Liver (tissue), 9 donors: ENCODE measurements around the gene IFITM5. TPM values are rescaled to one million over a fixed set of nuclear protein-coding genes. Genes with fewer than 3 reads are reported as not detected.
"Not testable (repeated sequence)": the region's sequence is repeated elsewhere in the genome, so short reads cannot be mapped to it uniquely, and the experiment has no call there.

Experiments used
- DNase-seq: peaks from one replicate; pipeline ENCODE4 v3.0.0-alpha.2; 2017; ENCODE audit warnings: low spot score
- H3K27ac ChIP-seq, 2 donors: one replicate each; pipeline ENCODE4 v1.7.0; 2013; ENCODE audit warnings: inconsistent platforms in 2 of 2, low read length in 2 of 2, control low read depth in 1 of 2, low read depth in 1 of 2, mild to moderate bottlenecking in 1 of 2
- H3K27me3 ChIP-seq, 4 donors: one replicate each; pipeline versions ENCODE4 v1.6.1 to v1.7.0; 2013; ENCODE audit warnings: low read length in 3 of 4, inconsistent platforms in 1 of 4, mild to moderate bottlenecking in 1 of 4, moderate library complexity in 1 of 4; ENCODE audit not compliant: control insufficient read depth in 4 of 4, insufficient read depth in 4 of 4
- H3K36me3 ChIP-seq, 4 donors: one replicate each; pipeline versions ENCODE4 v1.6.1 to v1.7.0; 2013; ENCODE audit warnings: low read length in 3 of 4, mild to moderate bottlenecking in 3 of 4, low read depth in 1 of 4, moderate library complexity in 1 of 4; ENCODE audit not compliant: control insufficient read depth in 4 of 4, insufficient read depth in 3 of 4
- H3K4me1 ChIP-seq, 4 donors: one replicate each; pipeline versions ENCODE4 v1.6.1 to v1.7.0; 2013; ENCODE audit warnings: low read length in 3 of 4, mild to moderate bottlenecking in 3 of 4, moderate library complexity in 1 of 4; ENCODE audit not compliant: control insufficient read depth in 4 of 4, insufficient read depth in 4 of 4
- H3K4me3 ChIP-seq, 3 donors: one replicate each; pipeline versions ENCODE4 v1.6.1 to v1.7.0; 2013; ENCODE audit warnings: low read length in 3 of 3, control low read depth in 1 of 3, low read depth in 1 of 3, mild to moderate bottlenecking in 1 of 3
- H3K9ac ChIP-seq, 2 donors: one replicate each; pipeline ENCODE4 v1.7.0; 2013; ENCODE audit warnings: low read length in 2 of 2, mild to moderate bottlenecking in 2 of 2, moderate library complexity in 2 of 2, control low read depth in 1 of 2, low read depth in 1 of 2
- H3K9me3 ChIP-seq, 4 donors: one replicate each; pipeline versions ENCODE4 v1.6.1 to v1.7.0; 2013; ENCODE audit warnings: low read length in 3 of 4; ENCODE audit not compliant: control insufficient read depth in 4 of 4
- EGR1 ChIP-seq, 2 donors: IDR thresholded peaks; 2 replicates each; pipeline ENCODE4 v1.6.1; 2016 to 2018; ENCODE audit warnings: antibody characterized with exemption in 2 of 2, low read depth in 2 of 2
- FOXA1 ChIP-seq: IDR thresholded peaks from 2 replicates; pipeline ENCODE4 v1.6.1; 2016; ENCODE audit warnings: antibody characterized with exemption
- FOXA2 ChIP-seq: IDR thresholded peaks from 2 replicates; pipeline ENCODE4 v1.6.1; 2016; ENCODE audit warnings: antibody characterized with exemption
- HNF4A ChIP-seq, 2 donors: conservative IDR thresholded peaks; 2 replicates each; pipeline ENCODE4 v1.6.1; 2016; ENCODE audit warnings: antibody characterized with exemption in 2 of 2, mild to moderate bottlenecking in 2 of 2
- HNF4G ChIP-seq: IDR thresholded peaks from 2 replicates; pipeline ENCODE4 v1.6.1; 2016; ENCODE audit warnings: antibody characterized with exemption
- JUND ChIP-seq, 2 donors: IDR thresholded peaks; 2 replicates each; pipeline ENCODE4 v1.6.1; 2016; ENCODE audit warnings: antibody characterized with exemption in 2 of 2
- NR2F2 ChIP-seq: IDR thresholded peaks from 2 replicates; pipeline ENCODE4 v1.6.1; 2016; ENCODE audit warnings: antibody characterized with exemption
- RAD21 ChIP-seq, 2 donors: IDR thresholded peaks; 2 replicates each; pipeline ENCODE4 v1.6.1; 2016; ENCODE audit warnings: antibody characterized with exemption in 2 of 2, mild to moderate bottlenecking in 2 of 2
- RXRA ChIP-seq, 2 donors: IDR thresholded peaks; 2 replicates each; pipeline ENCODE4 v1.6.1; 2017 to 2018; ENCODE audit warnings: antibody characterized with exemption in 2 of 2, mild to moderate bottlenecking in 1 of 2
- SP1 ChIP-seq: IDR thresholded peaks from 2 replicates; pipeline ENCODE4 v1.6.1; 2018; ENCODE audit warnings: antibody characterized with exemption, mild to moderate bottlenecking
- TAF1 ChIP-seq: conservative IDR thresholded peaks from 2 replicates; pipeline ENCODE4 v1.6.1; 2016; ENCODE audit warnings: antibody characterized with exemption, mild to moderate bottlenecking
- YY1 ChIP-seq: IDR thresholded peaks from 2 replicates; pipeline ENCODE4 v1.6.1; 2016; ENCODE audit warnings: antibody characterized with exemption, mild to moderate bottlenecking
- WGBS: extraction: QIAGEN DNeasy Blood & Tissue Kit; methylation state at CpG from one replicate; pipeline ENCODE4 v1.1.7; 2013; 5-methylcytosine and 5-hydroxymethylcytosine counted together
- polyA plus RNA-seq, 2 donors: library from polyadenylated mRNA; stranded (reverse) in 1 of 2; unstranded in 1 of 2; fragments of 200-250 nt in 1 of 2; fragments of >200 nt in 1 of 2; fragmentation: Nextera tagmentation in 1 of 2; extraction: Ambion mirVana in 1 of 2; gene quantifications; one replicate each; pipeline versions ENCODE4 v1.2.1 to v1.2.3, GENCODE V29; 2013 to 2015
- total RNA-seq, 2 donors: library from RNA; depleted of rRNA; stranded (reverse); fragments of >200 nt; gene quantifications; one replicate each; pipeline ENCODE4 v1.2.3, GENCODE V29; 2014
- TF ChIP-seq, protein P1 (sequence below): IDR thresholded peaks from 2 replicates; pipeline ENCODE4 v1.6.1; 2016; ENCODE audit warnings: antibody characterized with exemption
- TF ChIP-seq, protein P2 (sequence below): IDR thresholded peaks from 2 replicates; pipeline ENCODE4 v1.6.1; 2016; ENCODE audit warnings: antibody characterized with exemption, mild to moderate bottlenecking
- TF ChIP-seq, protein P3 (sequence below): IDR thresholded peaks from 2 replicates; pipeline ENCODE4 v1.6.1; 2016; ENCODE audit warnings: antibody characterized with exemption
- TF ChIP-seq, protein P4 (sequence below): fragments of 150-350 bp; IDR thresholded peaks from 2 replicates; pipeline ENCODE4 v1.5.1; 2017; ENCODE audit warnings: improper control_type of control experiment, low read depth, low read length; ENCODE audit not compliant: missing input control
- TF ChIP-seq, protein P5 (sequence below): IDR thresholded peaks from 2 replicates; pipeline ENCODE4 v1.6.1; 2016; ENCODE audit warnings: antibody characterized with exemption
- donor health status: healthy.
- donor health status: healthy.
- donor health status: healthy.
- donor health status: healthy.
- donor health status: healthy.

The IFITM5 gene
- total and polyA plus RNA-seq, 4 donors = not detected

DNA sequence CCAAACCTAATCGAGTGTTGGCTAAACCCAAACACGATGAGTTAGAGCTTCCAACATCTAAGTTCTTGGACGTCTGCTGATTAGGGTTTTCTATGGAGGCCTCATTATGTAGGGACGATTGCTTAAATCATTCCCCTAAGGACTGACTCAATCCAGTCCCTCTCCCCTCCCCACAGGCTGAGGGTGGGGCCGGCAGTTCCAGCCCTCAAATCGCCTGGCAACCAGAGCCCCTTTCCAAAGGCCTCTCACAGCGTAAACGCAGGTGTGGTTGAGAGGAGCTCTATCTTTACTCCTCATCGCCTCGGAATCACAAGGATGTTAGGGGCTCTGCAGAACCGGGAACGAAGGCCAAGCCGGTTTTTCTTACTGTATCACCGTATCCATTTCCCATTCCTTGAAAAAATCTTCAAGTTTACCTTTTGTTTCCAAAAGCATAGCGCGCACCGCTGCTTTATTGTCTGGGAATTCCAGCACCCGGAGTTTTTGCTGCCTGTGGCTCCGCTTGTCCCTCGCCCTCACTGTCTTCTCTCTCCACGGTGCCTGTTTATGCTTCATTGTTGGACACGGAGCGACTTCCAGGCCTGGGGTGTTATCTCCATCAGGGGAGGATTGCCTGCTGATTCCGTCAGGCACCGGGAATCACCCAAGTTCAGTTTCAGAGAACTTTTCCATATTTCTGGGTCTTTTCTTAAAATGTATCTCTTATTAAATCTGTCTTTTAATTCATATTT lies 35.1 kb upstream of the IFITM5 start:
- Histone ChIP-seq H3K27me3 (no peaks in the 10 kb centered on the region), H3K4me1 (peaks cover 0 to 3% (median 1%) of the 10 kb centered on the region in 4 donors), H3K27ac (peak overlapping the region in 1 of 2 donors; percentile 31), H3K9ac (no peak overlapping the region), H3K4me3 (no peak overlapping the region), H3K36me3 (no peaks in the 10 kb centered on the region), H3K9me3 (no peaks in the 10 kb centered on the region)
- DNase-seq = no peak
- TF ChIP-seq, protein P1, sequence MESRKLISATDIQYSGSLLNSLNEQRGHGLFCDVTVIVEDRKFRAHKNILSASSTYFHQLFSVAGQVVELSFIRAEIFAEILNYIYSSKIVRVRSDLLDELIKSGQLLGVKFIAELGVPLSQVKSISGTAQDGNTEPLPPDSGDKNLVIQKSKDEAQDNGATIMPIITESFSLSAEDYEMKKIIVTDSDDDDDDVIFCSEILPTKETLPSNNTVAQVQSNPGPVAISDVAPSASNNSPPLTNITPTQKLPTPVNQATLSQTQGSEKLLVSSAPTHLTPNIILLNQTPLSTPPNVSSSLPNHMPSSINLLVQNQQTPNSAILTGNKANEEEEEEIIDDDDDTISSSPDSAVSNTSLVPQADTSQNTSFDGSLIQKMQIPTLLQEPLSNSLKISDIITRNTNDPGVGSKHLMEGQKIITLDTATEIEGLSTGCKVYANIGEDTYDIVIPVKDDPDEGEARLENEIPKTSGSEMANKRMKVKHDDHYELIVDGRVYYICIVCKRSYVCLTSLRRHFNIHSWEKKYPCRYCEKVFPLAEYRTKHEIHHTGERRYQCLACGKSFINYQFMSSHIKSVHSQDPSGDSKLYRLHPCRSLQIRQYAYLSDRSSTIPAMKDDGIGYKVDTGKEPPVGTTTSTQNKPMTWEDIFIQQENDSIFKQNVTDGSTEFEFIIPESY = no peak
- TF ChIP-seq RXRA (IDR thresholded peaks at IDR 0.05) (no peak), TAF1 (no peak), RAD21 (IDR thresholded peaks at IDR 0.05) (no peak), SP1 (no peak), JUND (IDR thresholded peaks at IDR 0.05) (no peak), EGR1 (IDR thresholded peaks at IDR 0.05; ENCODE audit: low read depth in 2 of 2) (no peak), NR2F2 (no peak), HNF4A (conservative IDR thresholded peaks at IDR 0.05) (no peak), FOXA1 (no peak), YY1 (no peak), HNF4G (no peak), FOXA2 (no peak)
- TF ChIP-seq, protein P2, sequence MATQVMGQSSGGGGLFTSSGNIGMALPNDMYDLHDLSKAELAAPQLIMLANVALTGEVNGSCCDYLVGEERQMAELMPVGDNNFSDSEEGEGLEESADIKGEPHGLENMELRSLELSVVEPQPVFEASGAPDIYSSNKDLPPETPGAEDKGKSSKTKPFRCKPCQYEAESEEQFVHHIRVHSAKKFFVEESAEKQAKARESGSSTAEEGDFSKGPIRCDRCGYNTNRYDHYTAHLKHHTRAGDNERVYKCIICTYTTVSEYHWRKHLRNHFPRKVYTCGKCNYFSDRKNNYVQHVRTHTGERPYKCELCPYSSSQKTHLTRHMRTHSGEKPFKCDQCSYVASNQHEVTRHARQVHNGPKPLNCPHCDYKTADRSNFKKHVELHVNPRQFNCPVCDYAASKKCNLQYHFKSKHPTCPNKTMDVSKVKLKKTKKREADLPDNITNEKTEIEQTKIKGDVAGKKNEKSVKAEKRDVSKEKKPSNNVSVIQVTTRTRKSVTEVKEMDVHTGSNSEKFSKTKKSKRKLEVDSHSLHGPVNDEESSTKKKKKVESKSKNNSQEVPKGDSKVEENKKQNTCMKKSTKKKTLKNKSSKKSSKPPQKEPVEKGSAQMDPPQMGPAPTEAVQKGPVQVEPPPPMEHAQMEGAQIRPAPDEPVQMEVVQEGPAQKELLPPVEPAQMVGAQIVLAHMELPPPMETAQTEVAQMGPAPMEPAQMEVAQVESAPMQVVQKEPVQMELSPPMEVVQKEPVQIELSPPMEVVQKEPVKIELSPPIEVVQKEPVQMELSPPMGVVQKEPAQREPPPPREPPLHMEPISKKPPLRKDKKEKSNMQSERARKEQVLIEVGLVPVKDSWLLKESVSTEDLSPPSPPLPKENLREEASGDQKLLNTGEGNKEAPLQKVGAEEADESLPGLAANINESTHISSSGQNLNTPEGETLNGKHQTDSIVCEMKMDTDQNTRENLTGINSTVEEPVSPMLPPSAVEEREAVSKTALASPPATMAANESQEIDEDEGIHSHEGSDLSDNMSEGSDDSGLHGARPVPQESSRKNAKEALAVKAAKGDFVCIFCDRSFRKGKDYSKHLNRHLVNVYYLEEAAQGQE = no peak
- TF ChIP-seq, protein P3, sequence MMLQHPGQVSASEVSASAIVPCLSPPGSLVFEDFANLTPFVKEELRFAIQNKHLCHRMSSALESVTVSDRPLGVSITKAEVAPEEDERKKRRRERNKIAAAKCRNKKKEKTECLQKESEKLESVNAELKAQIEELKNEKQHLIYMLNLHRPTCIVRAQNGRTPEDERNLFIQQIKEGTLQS = no peak
- TF ChIP-seq, protein P4, sequence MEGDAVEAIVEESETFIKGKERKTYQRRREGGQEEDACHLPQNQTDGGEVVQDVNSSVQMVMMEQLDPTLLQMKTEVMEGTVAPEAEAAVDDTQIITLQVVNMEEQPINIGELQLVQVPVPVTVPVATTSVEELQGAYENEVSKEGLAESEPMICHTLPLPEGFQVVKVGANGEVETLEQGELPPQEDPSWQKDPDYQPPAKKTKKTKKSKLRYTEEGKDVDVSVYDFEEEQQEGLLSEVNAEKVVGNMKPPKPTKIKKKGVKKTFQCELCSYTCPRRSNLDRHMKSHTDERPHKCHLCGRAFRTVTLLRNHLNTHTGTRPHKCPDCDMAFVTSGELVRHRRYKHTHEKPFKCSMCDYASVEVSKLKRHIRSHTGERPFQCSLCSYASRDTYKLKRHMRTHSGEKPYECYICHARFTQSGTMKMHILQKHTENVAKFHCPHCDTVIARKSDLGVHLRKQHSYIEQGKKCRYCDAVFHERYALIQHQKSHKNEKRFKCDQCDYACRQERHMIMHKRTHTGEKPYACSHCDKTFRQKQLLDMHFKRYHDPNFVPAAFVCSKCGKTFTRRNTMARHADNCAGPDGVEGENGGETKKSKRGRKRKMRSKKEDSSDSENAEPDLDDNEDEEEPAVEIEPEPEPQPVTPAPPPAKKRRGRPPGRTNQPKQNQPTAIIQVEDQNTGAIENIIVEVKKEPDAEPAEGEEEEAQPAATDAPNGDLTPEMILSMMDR = no peak
- TF ChIP-seq, protein P5, sequence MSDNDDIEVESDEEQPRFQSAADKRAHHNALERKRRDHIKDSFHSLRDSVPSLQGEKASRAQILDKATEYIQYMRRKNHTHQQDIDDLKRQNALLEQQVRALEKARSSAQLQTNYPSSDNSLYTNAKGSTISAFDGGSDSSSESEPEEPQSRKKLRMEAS = no peak
- 80% methylated on average over 25 of the region's 25 CpGs for WGBS

DNA sequence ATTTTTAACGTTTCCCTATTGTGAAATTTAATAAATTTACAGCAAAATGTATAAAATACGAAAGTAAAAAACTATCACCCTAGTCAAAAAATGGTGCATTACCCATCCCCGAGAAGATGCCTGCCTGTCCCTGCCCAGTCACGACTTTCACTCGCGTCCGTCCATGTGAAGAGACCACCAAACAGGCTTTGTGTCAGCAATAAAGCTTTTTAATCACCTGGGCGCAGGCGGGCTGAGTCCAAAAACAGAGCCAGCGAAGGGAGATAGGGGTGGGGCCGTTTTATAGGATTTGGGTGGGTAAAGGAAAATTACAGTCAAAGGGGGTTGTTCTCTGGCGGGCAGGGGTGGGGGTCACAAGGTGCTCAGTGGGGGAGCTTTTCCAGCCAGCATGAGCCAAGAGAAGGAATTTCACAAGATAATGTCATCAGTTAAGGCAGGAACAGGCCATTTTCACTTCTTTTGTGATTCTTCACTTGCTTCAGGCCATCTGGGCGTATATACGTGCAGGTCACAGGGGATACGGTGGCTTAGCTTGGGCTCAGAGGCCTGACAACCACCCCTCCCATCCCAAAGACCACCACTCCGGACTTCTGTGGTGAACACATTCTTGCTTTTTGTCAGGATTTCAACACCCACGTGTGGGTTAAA lies 34.4 kb upstream of the IFITM5 start:
- not testable (repeated sequence) for H3K4me3 ChIP-seq, H3K9me3 ChIP-seq, H3K27ac ChIP-seq, H3K9ac ChIP-seq, H3K27me3 ChIP-seq, H3K36me3 ChIP-seq, DNase-seq, H3K4me1 ChIP-seq
- WGBS = 90% methylated on average over 17 of the region's 17 CpGs
